NOMO-1 treated with dmso at 0.1 percent for 144 hours (cell line): ENCODE results near the gene OR4L1.
"Not testable (repeated sequence)": the region's sequence is repeated elsewhere in the genome, so short reads cannot be mapped to it uniquely, and the experiment has no call there.

Experiments
- DNase-seq: peaks from one replicate; lab custom pipeline; 2025; ENCODE audit not compliant: unreplicated experiment; lab: John Stamatoyannopoulos, UW

OR4L1 gene, protein sequence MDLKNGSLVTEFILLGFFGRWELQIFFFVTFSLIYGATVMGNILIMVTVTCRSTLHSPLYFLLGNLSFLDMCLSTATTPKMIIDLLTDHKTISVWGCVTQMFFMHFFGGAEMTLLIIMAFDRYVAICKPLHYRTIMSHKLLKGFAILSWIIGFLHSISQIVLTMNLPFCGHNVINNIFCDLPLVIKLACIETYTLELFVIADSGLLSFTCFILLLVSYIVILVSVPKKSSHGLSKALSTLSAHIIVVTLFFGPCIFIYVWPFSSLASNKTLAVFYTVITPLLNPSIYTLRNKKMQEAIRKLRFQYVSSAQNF

DNA sequence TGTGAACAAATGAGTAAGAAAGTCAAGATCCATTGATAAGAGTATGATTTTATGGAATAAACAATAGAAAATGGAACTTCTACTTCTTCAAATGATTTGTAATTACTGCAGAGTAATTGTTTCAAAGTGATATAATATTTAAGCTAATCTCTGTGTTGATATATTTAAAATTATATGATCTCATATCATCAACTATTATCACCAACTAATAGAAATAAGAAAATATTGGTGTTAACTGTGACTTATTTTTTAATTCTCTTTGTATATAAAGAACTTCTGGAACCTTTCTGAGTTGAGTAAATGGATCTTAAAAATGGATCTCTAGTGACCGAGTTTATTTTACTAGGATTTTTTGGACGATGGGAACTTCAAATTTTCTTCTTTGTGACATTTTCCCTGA is at the start of gene OR4L1:
OR4L1 (plus strand) TSS at position 301 of the 400 bp plus-strand sequence; CDS start at position 301, 0 bp downstream.
- DNase-seq: no peak

DNA sequence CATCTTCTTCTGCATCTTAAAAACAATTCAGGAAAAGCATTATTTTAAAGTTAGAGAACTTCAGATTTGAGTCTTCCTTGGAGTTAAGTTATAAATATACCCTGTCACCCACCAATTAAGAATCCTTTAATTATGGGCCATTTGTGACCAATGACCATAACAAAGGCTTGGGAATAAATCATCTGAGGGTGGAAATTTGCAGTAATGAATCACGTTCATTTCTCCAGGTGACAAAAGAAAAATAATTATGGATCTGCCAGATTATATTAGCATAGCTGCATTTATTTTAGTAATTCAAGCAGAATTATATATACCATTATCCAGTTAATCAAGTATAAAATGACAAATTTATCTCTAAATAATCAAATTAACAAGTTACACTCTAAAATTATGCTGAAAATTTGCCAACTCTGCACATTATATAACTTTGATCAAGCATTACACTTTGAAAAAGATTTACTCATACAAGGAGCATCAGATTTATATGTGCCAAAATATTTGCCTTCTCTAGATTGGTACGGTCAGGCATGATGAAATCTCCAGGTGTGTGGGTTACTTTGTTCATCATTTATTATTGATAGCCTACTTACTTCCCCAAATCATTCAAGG is 40.5 kb upstream of the OR4L1 start, which contains the start of gene OR4K14:
OR4K14 (minus strand) TSS at position 51 of the 609 bp plus-strand sequence. CDS start 4,114 bp downstream, outside the sequence.
- DNase-seq: no peak

DNA sequence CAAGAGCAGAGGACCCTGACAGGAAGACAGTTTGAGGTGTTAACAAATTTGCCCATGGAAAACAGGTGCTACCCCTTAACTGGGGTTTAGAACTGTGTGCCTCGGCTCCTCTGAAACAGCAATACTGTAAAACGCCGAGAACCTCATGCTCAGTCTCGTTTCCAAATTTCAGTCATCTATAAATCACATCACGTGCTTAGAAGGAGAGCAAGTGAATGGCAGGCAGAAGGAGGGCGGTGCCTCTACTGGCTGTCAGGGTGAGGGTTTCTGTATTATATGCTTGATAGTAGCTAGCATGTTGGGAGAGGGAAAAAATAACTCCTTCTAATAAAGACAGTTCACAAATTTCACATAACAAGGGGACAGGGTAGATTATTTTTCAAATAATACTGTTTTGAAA is 28.8 kb upstream of the OR4L1 start:
- DNase-seq: no peak

DNA sequence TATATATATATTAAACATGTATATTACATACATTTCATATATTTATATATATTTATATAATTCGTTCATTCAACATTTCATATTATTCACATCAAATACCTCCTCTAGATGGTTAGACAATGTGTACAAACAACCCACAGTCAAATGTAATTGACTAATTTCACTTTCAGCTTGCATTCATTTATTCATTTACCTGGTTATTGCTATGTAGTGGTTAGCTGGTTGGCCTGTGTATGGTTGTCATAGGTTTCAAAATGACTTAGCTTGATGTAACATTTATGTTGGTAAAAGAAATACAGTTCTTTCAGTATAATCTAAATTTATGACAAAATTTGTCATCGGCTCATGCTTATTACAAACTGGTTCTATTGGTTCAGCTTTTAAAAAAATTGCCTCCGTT is 24.4 kb upstream of the OR4L1 start:
- no peak for DNase-seq

DNA sequence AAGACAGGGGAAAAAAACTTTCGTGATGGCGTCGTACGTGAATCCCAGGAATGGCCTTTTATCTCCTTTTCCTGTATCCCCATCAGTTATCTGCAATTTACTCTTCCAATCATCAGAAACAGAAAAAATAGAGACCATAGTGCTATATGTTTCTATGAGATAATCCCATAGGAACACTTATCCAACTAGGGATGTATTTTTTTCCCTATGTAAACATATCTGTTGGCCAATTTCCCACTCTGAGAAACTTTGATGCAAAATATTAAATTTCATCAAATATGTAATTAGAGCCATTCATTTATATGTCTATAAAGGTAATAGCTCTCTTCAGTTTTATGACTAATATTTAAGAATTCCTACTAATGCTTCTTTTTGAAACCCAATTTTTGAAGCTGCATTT is 23.9 kb upstream of the OR4L1 start, which contains the start of gene OR4K13:
OR4K13 (minus strand) TSS at position 101 of the 400 bp plus-strand sequence. CDS start 1,280 bp downstream, outside the sequence.
- DNase-seq: no peak

DNA sequence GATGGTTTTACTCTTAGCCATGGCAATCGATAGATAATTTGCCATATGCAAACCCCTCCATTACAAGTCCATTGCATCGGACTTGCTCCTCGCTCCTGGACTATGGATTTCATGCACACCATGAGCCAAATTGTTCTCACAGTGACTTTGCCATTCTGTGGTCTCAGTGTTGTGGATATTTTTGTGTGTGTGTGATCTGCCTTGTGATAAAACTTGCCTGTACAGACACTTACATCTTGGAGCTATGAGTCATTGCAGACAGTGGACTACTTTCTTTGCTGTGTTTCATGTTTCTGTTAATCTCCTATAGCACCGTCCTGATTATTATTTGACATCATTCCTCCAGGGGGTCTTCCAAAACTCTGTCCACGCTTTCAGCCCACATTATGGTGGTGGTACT is 15.6 kb upstream of the OR4L1 start:
- no peak for DNase-seq

DNA sequence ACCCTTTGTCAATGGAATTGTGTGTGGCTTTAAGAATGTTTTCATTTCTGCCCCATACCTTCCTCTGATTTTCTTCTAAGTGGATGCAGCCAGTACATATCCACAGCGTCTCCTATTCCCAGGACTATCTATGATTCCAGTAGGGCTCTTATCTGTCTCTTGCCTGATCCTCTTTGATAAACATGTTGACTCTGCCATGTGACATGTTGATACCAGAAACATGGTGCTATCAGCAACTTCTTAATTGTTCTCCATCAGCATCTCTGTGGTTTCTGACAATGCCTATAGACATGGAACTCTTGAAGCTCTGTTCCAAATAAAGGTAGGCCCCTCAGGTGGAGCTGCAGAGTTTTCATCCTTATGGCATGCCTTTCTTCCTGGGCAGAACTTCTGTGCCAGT is 11.6 kb upstream of the OR4L1 start:
- no peak for DNase-seq

DNA sequence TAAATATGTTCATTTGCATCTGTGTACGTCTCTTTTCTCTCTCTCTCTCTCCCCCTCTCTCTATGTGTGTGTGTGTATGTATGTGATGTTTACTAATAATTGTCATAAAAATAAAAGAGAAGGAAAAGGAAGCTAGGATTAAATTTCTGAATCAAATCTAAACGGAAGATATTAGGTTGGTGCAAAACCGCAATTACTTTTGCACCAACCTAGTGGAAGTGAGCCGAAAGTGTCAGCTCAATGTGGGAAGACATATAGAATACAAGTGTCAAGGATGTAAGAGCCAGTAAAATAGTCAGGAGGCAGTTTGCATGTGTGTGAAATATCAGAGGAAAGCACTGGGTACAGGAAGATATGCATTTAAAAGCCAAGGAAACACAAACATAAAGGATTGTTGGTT is 32.2 kb downstream of the OR4L1 start:
- DNase-seq: no peak

DNA sequence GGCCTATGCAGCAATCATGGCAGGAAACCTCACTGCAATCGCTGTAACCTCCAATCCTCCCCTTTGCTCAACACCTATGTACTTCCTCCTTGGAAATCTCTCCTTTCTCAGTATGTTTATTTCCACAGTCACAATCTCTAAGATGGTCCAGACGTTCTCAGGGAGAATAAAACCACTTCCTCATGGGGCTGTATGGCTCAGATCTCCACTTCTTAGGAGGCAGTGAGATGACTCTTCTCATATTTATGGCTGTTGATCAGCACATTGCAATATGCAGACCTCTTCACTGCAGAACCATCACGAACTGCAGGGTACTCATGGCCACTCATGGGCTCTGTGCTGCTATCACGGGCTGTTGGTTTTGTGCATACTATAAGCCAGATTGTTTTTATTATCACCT is 33.6 kb downstream of the OR4L1 start:
- peak; percentile 71 for DNase-seq

DNA sequence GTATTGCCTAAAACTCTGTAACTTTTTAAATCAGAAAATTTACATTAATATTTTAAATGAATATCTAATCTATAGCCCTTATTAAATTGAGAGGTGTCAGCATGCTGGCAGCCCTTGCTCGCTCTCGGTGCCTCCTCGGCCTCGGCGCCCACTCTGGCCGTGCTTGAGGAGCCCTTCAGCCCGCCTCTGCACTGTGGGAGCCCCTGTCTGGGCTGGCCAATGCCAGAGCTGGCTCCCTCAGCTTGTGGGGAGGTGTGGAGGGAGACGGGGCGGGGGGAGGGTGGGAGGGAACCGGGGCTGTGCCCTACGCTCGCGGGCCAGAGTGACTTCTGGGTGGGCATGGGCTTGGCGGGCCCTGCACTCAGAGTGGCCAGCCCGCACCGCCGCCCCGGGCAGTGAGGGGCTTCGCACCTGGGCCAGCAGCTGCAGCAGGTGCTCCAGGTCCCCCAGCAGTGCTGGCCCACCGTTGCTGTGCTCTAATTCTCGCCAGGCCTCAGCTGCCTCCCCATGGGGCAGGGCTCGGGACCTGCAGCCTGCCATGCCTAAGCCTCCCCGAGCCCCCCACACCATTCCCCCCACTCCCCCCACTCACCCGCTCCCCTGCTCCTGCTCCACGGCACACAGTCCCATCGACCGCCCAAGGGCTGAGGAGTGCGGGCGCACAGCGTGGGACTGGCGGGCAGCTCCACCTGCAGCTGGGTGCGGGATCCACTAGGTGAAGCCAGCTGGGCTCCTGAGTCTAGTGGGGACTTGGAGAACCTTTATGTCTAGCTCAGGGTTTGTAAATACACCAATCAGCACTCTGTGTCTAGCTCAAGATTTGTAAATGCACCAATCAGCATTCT is 39.3 kb downstream of the OR4L1 start:
- DNase-seq: not testable (repeated sequence)

DNA sequence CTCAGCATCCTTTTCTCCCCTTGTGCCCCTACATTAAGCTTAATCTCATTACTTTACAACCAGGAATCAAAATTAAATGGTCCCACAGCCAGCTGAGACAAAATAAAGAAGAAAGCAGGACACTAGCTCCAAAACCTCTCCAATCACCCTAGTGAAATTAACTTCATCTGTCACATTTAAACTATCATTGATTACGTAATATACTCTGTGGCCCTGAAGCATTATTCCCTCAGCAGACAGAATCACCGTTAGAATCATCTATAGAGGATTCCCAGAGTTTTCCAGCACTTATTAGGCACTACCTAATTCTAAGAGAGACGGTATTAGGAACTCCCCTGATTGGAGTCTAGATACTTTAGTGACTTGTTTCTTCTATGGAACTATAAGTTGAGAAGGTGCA is 50.6 kb downstream of the OR4L1 start, which contains the start of gene OR4K17:
OR4K17 (plus strand) TSS at position 302 of the 400 bp plus-strand sequence. CDS start 6,761 bp downstream, outside the sequence.
- DNase-seq: no peak
